GM19099 (cell line): ENCODE data around the gene TTF1.

Experiments
- POLR2A ChIP-seq: IDR thresholded peaks from 3 replicates; pipeline ENCODE4 v1.6.1; 2011; ENCODE audit warnings: low read depth; ENCODE audit not compliant: insufficient read length; ENCODE audit errors: extremely low read depth

TTF1 gene

DNA sequence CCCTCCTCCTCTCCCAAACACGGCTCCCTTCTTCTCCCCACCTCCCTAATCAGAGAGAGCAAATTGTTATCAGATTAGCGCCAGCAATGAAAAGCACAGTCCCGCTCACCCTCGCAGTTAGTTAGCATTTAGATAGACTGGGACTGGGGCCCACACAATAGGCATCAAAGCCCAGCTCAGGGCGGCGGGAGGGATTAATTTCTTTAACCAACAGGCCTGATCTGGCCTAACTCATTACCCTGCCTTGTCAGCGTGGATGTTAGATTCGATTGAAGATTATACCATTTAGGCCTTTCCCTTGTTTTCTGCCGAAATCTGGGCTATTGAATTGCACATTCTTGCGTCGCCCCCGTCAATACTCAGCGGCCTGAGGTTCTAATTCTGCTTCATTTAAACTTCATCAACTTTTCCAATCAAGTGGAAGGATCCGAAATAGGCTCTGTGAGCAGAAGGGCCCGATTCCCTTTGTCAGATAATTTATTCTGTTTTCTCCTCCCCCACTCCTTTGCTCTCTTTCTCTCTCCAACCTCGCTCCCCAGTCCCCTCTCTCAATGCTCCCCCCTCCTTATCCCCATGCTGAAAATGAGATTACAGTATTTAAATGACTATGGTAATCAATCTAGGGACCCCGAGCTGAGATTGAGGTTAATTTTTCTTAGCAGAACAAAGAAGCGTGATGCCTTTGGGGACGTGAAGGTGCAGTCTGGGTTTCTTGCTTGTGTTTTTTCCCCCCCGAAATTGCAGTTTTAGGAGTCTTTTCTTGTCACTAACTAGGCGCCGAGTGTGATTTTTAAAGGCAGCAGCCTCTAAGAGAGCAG lies 18.4 kb upstream of the TTF1 start:
- no peak for TF ChIP-seq POLR2A

- TF ChIP-seq POLR2A = no peak
These were observed 16.9 kb upstream of the TTF1 start for GRCh38 chr9:132423503-132423902.

DNA sequence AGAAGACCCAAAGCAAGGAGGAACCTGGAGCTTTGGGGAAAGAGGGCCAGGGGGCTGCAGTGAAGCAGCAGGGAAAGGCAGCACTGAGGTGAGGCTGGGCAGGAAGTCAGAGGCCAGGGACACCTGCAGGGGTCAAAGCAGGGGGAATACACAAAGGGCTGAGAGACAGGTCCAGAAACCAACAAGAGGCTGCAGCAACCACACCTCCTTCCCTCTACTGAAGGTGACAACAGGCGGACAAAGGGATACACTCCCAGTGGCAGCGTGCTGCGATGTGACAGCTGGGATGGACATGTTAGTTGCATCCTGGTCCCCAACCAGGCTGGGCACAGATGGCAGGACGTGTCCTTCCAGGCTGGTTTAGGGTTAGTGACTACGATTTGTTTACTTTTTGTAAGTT lies 15.9 kb upstream of the TTF1 start:
- TF ChIP-seq POLR2A = no peak

- TF ChIP-seq POLR2A = no peak
These were observed 12.2 kb upstream of the TTF1 start for GRCh38 chr9:132418726-132419363.

- TF ChIP-seq POLR2A = no peak
These were observed 8.5 kb upstream of the TTF1 start for GRCh38 chr9:132415181-132415580.

DNA sequence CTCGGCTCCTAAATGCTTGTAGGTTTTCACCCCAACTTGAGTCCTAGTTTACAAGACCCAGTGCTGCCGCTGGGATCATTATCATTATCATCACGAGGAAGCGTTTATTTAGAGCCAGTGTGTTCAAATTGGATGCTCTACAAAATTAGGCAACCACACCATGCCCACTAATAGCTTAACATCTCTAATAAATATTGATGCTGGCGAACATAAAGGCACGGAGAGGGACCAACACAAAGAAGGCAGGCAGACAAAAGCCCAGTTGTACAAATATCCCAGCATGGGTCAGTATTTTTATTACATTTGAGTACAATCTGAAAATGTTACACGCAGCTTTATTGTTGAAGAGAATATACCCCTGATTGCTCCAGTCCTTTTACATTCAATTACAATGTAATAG lies 8.1 kb upstream of the TTF1 start:
- TF ChIP-seq POLR2A = no peak

- TF ChIP-seq POLR2A = no peak
These were observed 7.3 kb upstream of the TTF1 start for GRCh38 chr9:132413926-132414325.

GRCh38 chr9:132412089-132412488 lies 5.4 kb upstream of the TTF1 start:
- TF ChIP-seq POLR2A = no peak

DNA sequence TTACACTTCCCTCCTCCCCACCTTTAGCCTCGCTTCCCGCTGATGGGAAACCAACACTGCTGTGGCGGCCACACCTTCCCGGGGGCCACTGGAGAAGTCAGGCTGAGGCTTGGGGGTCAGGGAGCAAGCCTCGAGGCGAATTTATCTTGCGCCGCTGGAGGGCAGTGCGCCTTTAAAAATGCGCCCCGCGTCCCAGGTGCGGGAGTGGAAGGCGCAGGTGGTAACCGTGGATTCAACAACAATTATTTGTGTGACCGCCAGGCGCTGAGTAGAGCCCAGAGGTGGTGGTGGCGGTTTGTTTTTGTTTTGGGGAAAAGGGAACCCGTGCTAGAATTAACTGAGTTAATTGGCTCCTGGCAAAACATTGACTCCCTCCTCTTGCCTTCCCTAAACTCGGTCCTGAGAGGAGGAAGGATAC lies 4.5 kb upstream of the TTF1 start:
- TF ChIP-seq POLR2A = no peak

DNA sequence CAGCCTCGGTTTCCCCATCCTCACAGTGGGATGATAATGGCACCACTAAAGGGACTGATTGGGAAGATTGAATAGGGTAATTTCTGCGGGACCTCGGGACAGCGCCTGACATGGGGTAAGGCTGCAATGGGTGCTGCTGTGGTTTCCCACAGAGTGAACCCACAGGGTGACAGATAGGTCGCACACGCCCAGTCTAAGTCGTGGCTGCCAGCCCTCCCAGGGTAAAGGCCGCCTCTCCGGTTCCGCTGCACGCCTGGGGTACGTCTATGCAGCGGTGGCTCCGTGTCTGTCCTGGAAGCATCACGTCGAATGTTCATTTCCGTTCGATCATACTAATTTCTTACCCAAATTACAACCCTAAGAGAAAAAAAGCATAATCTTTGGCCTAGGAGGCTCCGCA lies 4.0 kb upstream of the TTF1 start:
- TF ChIP-seq POLR2A = no peak

DNA sequence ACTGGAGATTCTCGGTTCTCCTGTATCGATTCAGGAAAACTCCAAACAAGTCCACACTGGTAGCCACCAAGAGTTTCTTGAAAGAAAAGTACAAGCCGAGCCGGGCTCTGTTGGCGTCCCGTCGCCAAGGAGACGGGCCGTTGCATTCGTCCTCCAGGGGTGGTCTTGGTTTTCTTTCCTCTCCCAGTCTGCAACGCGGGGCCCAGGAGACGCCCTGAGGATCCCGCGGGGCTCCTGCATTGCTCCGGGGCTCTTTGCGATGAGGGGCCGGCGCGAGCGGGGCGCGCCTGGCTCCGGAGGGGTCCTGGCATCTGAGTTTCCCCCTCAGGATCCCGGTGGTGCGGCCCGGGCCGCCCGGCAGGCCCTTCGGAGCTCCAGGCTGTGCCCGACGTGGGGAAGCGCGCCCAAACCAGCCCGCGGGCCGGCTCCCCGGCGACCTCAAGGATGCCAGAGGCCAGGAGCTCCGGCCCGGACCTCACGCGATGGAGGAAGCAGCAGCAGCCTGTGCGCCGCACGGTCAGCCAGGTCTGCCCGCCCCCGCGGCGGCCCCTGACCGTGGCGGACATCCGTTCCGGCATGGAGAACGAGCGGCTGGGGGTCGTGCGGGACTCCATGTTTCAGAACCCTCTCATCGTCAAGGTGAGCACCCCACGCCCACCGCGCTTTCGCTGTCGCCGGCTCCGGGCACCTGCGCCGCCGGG lies 3.3 kb upstream of the TTF1 start, which contains the start of gene CFAP77:
TSS of gene CFAP77 (plus strand) at position 384 of the 701 bp plus-strand sequence. CDS start at position 445, 61 bp downstream.
- no peak for TF ChIP-seq POLR2A

GRCh38 chr9:132408521-132408920 lies 1.9 kb upstream of the TTF1 start:
- no peak for TF ChIP-seq POLR2A

DNA sequence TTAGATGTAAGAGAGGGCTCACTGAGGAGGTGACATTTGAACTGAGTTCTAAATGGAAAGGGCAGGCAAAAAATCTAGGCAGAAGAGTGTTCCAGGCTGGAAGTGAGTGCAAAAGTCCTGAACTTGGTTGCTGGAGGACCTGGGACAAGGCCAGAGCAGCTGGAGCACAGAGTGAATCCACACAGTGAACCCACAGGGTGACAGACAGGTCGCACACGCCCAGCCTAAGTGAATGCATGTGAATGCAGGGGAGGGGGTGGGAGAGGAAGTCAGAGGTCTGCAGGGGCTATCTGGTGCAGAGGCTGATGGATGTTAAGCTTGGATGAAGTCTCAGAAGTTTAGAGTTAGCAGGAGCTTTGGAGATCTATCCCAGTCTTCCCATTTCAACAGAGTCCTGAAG lies 556 bp upstream of the TTF1 start:
- no peak for TF ChIP-seq POLR2A

DNA sequence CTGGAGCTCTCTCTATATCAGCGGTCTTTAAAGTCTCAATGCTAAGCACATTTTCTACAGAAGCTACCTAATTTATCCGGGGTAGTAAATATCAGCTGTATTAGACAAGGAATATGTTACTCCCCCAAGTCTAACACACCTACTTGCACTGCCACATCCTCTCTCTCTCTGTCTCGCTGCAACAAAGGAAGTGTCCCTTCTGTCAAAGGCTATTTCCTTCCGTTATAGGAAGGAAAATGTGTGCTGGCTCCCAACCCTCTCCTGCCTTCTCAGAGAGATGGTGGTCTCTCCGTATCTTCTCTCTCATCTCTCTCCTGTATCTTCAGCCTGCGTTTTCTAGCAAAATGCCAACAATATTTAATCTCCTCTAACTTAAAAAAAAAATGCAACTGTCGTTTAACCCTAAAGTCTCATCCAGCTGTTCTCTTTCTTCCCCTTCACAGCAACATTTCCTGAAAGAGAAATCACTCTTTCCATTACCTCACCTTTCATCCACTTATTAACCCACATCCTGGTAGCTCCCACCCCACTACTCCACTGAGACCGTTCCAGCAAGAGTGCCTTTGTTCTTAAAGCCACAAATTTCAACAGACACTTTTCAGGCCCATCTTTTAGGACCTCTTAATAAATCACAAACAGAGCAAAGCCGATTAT lies 2.3 kb downstream of the TTF1 start:
- no peak for TF ChIP-seq POLR2A

DNA sequence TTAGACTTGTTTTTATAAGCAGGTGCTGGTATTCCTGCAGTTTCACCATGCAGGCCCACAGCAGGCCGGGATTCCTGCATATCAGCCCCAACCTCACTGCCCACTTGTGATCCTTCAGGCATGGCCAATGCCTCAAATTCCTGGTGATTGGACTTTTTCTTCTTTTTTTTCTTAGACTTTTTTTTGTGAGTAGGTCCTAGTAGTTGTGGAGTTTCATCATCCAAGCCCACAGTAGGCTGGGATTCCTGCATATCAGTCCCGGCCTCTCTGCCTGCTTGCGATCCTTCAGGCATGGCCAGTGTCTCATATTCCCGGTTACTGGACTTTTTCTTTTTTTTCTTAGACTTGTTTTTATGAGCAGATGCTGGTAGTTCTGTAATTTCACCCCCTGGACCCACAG lies 4.8 kb downstream of the TTF1 start:
- TF ChIP-seq POLR2A = no peak
